IPS-NIHi7 (cell line): Measurements from ENCODE around the gene ZC3H15.
"Not testable (repeated sequence)": the region's sequence is repeated elsewhere in the genome, so short reads cannot be mapped to it uniquely, and the experiment has no call there.

ENCODE experiments used
- DNase-seq: peaks from one replicate; pipeline ENCODE4 v3.0.0; 2012; ENCODE audit warnings: mixed read lengths; ENCODE audit errors: extremely low spot score

The ZC3H15 gene

GRCh38 chr2:186485871-186486650 is at the start of gene ZC3H15:
TSS of gene ZC3H15 (plus strand) at chr2:186486260. CDS start at chr2:186486383, 123 bp downstream.
- DNase-seq = peak; percentile 96

- DNase-seq = no peak
Measured at GRCh38 chr2:186437719-186438118, 48.3 kb upstream of the ZC3H15 start.

- not testable (repeated sequence) for DNase-seq
Measured at GRCh38 chr2:186439673-186440095, 46.4 kb upstream of the ZC3H15 start.

- DNase-seq = no peak
Measured at GRCh38 chr2:186440506-186440905, 45.6 kb upstream of the ZC3H15 start.

GRCh38 chr2:186442885-186443284 is 43.2 kb upstream of the ZC3H15 start:
- DNase-seq = no peak

GRCh38 chr2:186443851-186444250 is 42.2 kb upstream of the ZC3H15 start:
- no peak for DNase-seq

GRCh38 chr2:186445506-186445905 is 40.6 kb upstream of the ZC3H15 start:
- no peak for DNase-seq

GRCh38 chr2:186455613-186456012 is 30.4 kb upstream of the ZC3H15 start:
- DNase-seq = no peak

- DNase-seq = no peak
Measured at GRCh38 chr2:186456941-186457340, 29.1 kb upstream of the ZC3H15 start.

- no peak for DNase-seq
Measured at GRCh38 chr2:186457908-186458307, 28.2 kb upstream of the ZC3H15 start.

- no peak for DNase-seq
Measured at GRCh38 chr2:186459009-186459408, 27.1 kb upstream of the ZC3H15 start.

GRCh38 chr2:186460465-186460864 is 25.6 kb upstream of the ZC3H15 start:
- DNase-seq = no peak

- DNase-seq = no peak
Measured at GRCh38 chr2:186466743-186467142, 19.3 kb upstream of the ZC3H15 start.

- DNase-seq = no peak
Measured at GRCh38 chr2:186467421-186467820, 18.6 kb upstream of the ZC3H15 start.

- DNase-seq = not testable (repeated sequence)
Measured at GRCh38 chr2:186472722-186473493, 13.2 kb upstream of the ZC3H15 start.

- DNase-seq = not testable (repeated sequence)
Measured at GRCh38 chr2:186474239-186474638, 11.8 kb upstream of the ZC3H15 start.

GRCh38 chr2:186477790-186478189 is 8.3 kb upstream of the ZC3H15 start:
- DNase-seq = no peak

GRCh38 chr2:186480991-186481390 is 5.1 kb upstream of the ZC3H15 start:
- DNase-seq = no peak

- DNase-seq = no peak
Measured at GRCh38 chr2:186484062-186484735, 1.9 kb upstream of the ZC3H15 start.

- DNase-seq = no peak
Measured at GRCh38 chr2:186485576-186485870, 537 bp upstream of the ZC3H15 start.

GRCh38 chr2:186486651-186487647 is 889 bp downstream of the ZC3H15 start:
- DNase-seq = no peak
